Stimulated activated CD4-positive, alpha-beta T cell treated with anti-CD3 and anti-CD28 coated beads, Interleukin-12 subunit alpha, Interleukin-12 subunit beta, amount 100 ng/mL, for 48 hours (primary cell): ENCODE data around the gene CFAP45.

Experiments used
- DNase-seq, 3 donors: peaks; one replicate each; pipeline ENCODE4 v3.0.0-alpha.2; 2020; ENCODE audit warnings: low read depth in 2 of 3, low spot score in 1 of 3

CFAP45 gene

GRCh38 chr1:159937054-159937750 is 37.2 kb upstream of the CFAP45 start:
- no peak for DNase-seq

DNA sequence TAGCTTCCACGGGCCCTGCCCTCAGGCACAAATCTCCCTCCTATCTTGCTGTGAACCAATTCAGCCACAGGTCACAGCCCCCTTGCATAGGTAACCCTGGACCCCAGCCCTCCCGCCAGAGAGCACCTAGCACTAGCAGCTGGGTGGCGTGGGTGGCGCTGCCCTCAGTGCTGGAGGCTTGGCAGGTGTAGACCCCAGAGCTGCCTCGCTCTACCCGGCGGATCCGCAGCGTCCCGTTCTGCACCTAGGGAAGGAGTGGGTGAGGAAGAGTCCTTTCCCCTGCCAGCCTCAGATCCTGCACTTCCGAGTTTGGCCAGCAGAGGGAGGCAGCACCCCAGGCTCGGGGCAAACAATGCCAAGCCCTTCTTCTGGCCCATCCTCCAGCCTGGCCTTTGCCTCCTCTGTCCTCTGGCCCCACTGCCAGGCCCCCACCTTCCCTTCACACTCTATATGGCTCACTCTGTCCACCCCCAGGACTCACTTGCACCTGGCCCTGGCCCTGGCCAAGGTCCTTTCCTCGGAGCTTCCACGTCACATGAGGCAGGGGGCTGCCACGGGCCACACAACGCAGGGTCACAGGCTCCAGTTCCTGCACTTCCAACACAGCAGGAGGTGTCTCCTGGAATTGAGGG is 36.4 kb upstream of the CFAP45 start:
- peak; percentile 65 to 92 (median 72) for DNase-seq

- no peak for DNase-seq
Observed at GRCh38 chr1:159935719-159936272, 35.8 kb upstream of the CFAP45 start.

- DNase-seq, result no peak
Observed at GRCh38 chr1:159935305-159935704, 35.3 kb upstream of the CFAP45 start.

- no peak for DNase-seq
Observed at GRCh38 chr1:159934136-159935039, 34.4 kb upstream of the CFAP45 start.

- DNase-seq, result no peak
Observed at GRCh38 chr1:159933347-159933746, 33.4 kb upstream of the CFAP45 start.

DNA sequence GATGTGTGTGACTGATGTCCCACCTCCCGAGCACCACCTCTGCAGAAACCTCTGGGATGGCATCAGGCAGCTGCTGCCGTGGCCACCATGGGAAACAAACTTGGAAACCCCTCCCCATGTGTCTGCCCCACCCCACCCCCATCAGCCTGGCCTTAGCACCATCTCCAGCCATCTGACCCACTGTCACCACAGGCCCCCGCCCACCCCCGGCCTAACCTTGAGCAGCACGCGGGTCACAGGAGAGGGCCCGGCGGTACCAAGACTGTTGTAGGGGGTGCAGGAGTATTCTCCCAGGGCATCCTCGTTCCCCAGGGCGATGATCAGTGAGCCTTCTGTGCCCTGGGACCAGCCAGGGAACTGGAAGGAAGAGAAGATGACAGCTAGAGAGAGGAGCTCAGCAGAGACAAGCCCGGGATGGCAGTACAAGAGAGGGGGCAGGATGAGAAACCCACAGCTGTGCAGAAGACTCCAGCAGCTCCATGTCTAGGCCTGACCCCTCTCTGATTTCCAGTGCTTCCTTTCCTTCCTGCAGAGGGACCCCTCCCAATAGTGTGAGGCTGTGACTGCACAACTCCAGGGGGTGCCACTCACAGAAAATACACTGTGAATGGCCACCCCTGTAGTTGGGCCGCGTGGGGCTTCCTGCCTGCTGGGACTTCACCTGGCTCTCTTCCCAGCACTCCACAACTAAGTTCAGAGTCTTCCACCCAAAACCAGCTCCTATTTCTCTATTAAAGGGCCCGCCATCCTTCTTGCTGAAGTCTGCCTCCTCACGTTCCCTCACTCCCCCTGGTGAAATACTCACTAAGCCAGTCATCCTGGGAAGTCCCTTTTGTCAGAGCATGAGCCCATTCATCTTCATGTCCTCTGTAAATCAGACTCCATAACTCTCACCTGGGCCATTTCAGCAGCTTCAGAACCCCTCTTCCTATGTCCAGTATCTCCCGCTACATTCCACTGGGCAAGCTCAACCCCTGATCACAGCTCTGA is 32.6 kb upstream of the CFAP45 start:
- no peak for DNase-seq

GRCh38 chr1:159931795-159932173 is 31.8 kb upstream of the CFAP45 start:
- no peak for DNase-seq

DNA sequence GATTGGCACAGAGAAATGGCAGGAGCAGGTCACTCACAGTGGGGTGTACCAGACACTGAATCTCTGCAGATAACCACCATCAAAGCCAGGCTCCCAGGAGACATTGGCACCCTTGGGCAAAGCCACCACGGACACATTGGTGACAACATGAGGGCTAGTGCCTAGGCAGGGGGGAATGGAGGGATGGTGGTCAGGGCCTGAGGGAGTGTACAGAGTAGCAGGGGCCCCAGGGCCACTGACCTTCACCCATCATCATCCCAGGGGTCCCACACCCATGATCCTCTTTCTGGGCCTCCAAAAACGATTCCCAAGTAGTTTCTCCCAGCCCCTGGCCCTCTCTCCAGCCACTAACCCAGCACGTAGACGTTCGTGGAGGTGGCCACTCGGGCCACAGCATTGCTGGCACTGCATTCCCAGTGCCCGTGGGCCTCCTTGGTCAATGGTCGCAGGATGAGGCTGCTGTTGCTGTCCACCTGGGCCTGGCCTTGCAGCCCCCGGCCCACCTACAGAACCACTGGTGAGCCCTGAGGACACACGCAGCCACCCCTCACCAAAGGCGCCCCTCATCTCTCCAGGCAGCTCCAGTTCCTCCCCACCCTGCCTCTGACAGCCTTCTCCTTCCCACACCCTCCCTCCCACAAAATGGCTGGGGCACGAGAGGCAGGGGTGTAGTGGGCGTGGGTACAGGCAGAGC is 31.3 kb upstream of the CFAP45 start:
- no peak for DNase-seq

DNA sequence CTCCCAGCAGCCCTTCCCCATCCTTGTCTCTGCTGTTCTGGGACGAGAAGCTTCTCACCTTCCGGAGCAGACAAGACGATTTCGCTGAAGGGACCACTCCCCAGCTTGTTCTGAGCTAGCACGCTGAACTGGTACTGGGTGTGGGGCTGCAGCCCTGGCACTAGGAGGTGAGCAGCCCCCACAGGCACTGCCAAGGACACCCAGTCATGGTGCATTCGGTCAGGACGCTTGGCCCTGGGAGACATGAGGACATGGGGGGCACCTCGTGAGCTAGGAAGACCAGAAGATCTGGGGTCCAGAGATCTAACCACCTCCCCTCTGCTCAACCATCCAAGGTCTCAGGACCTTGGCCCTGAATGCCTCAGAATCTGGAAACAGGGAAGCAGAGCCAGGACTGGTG is 30.7 kb upstream of the CFAP45 start:
- DNase-seq, result no peak

DNA sequence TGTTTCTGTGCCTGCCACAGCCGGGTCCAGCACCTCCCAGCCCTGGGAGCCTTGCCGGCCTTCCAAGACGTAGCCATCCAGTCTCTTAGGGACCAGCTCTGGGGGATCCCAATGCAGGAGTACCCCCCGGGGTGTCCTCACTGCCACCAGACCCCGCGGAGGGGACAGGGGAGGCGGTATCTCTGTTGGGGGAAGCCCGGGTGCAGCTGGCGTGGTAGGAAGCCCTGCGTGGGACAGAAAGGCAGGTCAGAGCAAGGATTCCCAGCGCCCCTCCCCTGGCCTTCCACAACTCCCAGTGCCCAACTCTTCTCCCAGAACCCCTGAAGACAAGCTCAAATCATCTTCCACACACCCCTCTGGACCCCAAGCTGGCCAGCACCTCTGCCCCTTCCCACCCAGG is 30.3 kb upstream of the CFAP45 start:
- no peak for DNase-seq

GRCh38 chr1:159929155-159930051 is 29.4 kb upstream of the CFAP45 start:
- DNase-seq, result no peak

GRCh38 chr1:159928491-159929050 is 28.6 kb upstream of the CFAP45 start:
- DNase-seq, result no peak

GRCh38 chr1:159927849-159928431 is 28.0 kb upstream of the CFAP45 start:
- no peak for DNase-seq

DNA sequence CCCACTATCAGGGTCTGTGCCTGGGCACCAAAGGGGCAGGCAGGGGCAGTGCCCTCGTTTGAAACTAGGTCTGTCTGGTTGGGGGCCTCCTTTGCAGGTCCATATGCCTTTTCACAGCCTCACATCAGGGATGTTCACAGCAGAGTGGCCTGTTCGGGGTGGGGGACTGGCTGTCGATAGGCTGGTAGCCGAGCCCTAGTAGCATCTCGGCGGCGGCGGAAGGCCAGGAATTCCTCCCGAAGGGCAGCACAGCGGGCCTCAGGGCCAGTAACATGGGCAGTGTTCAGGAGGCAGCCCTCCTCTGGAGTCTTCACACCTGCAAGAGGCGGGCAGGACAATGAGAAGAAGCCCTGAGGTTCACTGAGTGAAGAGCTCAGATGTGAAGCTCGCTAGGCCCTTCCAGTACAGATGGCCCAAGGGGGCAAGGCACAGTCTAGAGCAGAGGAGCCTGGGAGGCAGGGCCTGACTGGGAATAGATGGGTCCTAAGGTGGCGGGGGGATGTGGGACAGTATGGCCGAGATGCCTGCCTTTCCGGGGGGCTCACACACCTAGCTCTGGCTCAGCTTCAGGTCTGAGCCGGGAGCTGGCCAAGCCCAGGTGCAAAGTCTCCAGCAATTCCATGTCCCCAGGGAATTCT is 27.4 kb upstream of the CFAP45 start:
- DNase-seq, result no peak

GRCh38 chr1:159925719-159926078 is 25.7 kb upstream of the CFAP45 start:
- peak in 1 of 3 donors; percentile 33 for DNase-seq

GRCh38 chr1:159924791-159925718 is 25.1 kb upstream of the CFAP45 start, which contains the start of gene TAGLN2:
Gene TAGLN2 (minus strand): TSS chr1:159925507. CDS start chr1:159920509, 4,998 bp downstream.
- DNase-seq, result peak; percentile 77 to 86 (median 83)
